GM18861 (cell line): ENCODE results near the gene DNAAF5.
"Not testable (repeated sequence)": the region's sequence is repeated elsewhere in the genome, so short reads cannot be mapped to it uniquely, and the experiment has no call there.

Experiments
- ATAC-seq: cut with Tn5 transposase; IDR thresholded peaks from one replicate; pipeline ENCODE4 v1.9.1; 2021; ENCODE audit not compliant: unreplicated experiment

The DNAAF5 gene

DNA sequence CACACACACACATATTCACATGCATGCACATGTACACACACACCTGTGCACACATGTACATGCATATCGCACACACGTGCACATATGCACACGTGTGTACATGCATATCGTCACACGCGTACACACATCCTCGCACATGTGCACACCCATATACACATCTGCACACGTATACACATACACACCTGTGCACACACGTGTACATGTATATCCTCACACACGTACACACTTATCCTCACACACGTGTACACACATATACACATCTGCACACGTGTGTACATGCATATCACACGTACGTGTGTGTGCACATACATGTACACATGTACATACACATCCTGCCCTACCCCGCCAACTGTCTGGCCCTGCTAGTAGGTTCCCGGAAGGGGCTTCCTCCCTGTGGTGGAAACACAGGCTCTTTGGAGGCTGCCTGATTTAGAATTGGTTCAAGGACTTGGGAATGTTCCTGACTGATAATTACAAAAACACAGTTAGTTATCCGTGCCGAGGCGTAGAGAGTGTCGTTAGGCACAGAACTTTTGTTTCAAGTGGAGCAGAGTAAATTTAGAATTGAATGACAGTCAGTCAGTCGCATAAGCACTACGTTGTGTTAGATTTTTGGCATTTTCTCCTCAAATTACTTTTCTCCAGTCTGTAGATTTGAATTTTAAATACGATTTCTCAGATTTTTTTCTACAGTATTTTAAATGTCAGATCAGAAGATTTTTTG is 19.1 kb downstream of the DNAAF5 start:
- no peak for ATAC-seq

DNA sequence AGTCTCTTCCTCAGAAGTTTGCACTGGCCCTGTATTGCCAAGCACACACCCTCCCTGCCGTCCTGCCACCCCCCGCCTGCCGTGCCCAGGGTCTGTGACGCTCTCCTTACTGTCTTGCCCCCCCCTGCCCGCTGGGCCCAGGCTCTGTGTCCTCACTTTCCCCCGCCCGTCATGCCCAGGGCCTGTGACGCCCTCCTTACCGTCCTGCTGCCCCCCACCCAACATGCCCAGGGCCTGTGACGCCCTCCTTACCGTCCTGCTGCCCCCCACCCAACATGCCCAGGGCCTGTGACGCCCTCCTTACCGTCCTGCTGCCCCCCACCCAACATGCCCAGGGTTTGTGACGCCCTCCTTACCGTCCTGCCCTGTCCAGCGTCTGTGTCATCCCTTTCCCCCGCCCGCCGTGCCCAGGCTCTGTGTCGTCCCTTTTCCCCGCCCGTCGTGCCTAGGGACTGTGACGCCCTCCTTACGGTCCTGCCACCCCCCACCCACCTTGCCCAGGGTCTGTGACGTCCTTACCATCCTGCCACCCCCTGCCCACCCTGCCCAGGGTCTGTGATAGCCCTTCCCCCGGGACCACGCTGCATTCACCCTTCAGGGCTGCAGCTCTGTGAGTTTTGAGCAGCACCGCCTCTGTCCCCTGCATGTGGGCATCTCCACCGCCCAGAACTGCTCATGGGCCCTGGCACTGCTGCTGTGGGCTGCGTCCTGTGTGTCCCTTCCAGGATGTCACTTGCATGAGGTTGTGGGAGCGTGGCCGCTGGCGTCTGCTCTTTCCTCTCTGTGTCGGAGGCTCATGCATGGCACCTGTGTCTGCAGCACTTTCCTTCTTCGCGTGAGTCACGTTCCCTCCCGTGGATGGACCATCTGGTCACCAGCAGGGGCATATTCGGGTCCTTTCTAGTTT is 19.9 kb downstream of the DNAAF5 start:
- ATAC-seq = no peak

DNA sequence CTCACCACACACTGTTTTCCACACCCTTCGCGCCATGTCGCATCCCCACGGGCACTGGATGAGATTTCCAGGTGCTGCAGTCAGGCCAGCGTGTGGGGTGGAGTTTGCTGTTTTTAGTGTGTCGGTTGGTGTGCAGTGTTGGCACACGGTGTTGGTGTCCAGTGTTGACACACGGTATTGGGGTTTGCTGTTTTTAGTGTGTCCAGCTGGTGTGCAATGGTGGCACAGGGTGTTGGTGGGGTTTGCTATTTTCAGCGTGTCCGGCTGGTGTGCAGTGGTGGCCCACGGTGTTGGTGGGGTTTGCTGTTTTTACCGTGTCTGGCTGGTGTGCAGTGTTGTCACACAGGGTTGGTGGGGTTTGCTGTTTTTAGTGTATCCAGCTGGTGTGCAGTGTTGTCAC is 20.7 kb downstream of the DNAAF5 start:
- ATAC-seq = no peak

DNA sequence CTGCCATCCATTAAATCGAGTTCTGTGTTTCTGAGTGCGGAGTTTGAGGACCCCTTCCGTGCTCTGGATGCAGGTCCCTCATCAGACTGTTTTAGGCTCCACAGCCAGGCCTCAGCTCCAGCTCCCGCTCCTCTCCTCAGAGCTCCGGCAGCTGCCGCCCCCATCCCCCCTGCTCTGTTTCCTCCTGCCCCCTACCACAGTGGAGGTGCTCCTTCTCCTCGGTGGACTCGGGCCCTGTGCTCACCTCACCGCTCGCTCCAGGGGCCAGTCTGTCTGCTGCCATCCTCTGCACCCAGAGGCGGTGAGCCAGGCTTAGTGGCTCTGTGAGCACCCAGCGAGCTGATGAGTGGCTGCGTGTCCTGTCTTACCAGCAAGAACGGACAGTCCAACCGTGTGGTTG is 21.9 kb downstream of the DNAAF5 start:
- no peak for ATAC-seq

DNA sequence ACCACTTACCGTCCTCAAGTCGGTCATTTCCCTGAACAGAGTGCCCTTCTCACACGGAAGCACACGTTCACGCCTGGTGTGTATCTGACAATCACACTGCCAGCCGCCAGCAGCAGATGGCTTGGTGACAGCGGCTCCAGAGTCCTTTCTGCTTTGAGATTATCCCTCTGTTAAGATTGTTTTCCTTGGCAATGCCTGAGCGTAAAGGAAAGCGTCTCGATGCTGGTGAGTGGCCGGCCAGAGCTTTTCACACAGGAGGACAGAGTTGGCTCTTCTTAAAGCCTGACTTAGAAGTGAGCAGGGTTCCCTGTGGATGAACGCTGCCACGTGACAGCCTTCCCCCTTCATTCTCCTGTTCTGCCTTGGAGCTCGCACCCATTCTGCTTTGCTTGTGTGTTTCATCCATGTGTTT is 22.6 kb downstream of the DNAAF5 start:
- ATAC-seq = no peak

DNA sequence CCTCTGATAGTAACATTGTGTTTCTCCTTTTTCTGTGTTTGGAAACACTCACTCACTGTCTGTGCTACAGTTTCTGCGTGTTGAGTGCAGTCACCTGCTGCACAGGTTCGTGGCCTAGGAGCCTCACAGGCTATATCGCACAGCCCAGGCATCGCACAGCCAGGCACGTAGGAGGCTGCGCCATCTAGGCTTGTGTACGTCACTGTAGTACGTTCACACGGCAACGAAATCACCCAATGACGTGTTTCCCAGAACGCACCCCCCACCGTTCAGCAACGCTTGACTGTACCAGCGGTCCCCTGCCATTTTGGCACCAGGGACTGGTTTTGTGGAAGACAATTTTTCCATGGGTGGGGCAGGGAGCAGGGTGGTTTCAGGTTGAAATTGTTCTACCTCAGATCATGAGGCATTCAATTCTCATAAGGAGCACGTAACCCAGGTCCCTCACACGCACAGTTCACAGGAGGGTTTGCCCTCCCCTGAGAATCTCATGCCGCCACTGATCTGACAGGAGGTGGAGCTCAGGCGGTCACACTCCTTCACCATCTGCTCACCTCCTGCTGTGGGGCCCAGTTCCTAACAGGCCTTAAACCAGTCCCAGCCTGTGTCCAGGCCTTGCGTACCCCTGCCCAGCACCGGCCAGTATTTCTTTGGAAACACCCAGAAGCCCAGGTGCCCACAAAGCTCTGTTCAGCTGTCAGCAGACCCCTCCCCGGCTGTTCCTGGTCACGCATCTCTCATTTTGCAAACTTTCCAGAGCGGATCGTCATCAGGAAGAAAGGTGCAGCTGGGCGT is 23.8 kb downstream of the DNAAF5 start:
- no peak for ATAC-seq

DNA sequence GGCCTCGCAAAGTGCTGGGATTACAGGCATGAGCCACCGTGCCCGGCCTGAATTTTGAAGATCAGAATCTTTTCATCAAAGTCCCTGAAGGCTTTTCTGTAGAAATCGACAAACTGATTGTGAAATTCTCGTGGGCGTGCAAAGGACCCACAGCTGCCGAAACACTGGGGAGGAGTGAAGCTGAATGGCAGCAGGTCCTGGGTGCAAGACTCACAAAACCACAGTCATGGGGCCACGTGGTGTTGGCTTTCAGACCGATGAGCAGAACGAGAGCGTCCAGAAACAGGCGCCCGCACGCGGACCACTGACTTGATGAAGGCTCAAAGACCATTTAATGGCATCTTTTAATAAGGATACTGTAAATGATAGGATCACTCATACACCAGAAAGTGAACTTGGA is 25.3 kb downstream of the DNAAF5 start:
- no peak for ATAC-seq

DNA sequence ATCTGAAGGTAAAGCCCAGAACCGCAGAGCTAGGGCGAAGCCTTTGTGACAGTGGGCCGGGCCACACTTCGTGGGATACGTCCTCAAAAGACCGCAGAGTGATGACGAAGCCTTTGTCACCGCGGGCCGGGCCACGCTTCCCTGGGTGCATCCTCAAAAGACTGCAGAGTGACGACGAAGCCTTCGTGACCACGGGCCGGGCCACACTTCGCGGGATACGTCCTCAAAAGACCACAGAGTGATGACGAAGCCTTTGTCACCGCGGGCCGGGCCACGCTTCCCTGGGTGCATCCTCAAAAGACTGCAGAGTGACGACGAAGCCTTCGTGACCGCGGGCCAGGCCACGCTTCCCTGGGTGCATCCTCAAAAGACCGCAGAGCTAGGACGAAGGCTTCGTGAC is 25.8 kb downstream of the DNAAF5 start:
- not testable (repeated sequence) for ATAC-seq

DNA sequence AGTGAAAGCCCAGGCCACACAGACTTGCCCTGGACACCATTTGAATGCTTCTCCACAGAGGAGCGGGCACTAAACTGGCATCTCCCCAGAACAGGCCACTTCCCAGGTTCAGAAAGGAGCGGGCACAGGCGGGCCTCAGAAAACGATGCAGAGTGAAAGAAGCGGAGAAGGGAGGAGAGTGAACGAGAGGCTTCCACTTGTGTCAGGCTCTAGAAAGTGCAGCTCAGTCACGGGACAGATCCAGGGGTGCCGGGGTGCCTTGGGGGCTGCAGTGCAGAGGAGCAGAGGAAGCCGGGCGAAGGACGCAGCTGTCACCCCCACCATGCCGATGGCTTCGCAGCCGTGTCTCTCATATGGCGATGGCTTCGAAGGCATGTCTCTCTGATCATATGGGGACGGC is 26.7 kb downstream of the DNAAF5 start:
- no peak for ATAC-seq

DNA sequence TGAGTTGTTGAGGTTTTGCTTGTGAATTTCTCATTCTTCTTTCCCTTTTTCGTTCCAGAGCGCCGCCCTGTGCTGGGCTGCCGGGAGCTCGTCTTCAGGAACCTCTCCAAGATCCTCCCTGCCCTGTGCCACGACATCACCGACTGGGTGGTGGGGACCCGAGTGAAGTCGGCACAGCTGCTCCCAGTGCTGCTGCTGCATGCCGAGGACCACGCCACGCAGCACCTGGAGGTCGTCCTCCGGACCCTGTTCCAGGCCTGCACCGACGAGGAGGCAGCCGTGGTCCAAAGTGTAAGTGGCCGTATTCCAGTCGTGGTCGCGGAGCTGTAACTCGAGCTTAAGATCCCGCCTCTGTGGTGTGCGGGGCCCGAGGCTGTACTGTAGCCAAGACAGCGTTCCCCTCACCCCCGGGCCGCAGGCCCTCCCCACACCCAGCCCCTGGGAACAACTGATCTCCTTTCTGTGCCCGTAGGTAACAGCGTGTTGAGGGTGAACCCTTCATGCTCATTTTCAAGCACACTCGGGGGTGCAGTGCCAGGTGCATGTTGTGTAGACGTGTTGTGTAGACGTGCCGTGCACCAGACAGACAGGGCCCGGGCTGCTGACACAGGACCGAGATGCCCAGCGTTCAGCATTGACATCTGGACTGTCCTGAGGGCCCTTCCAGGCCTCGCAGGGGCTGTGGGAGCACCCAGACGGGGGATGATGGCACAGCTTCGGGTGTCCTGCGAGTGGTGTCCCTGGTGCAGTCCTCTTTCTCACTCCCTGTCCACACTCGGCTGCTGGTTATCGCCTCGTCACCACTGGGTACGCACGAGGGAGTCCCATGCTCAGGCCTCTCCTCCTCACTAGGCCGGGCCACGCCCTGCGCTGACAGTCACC is 28.3 kb downstream of the DNAAF5 start:
- ATAC-seq = no peak

DNA sequence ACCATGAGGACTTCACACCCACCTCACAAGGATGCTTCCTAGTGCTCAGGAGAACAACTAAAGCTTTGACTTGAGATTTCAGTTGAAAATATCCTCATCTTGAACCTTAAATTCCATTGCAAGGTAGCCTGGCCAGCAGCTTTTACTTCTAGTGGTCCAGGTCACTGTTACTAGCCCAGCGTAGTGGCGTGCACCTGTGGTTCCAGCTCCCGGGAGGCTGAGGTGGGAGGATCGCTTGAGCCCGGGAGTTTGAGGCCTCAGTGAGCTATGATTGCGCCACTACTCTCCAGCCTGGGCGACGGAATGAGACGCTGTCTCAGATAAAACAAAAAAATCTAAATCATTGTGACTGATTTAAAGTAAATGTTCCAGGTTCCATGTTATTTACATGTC is 28.9 kb downstream of the DNAAF5 start:
- no peak for ATAC-seq

DNA sequence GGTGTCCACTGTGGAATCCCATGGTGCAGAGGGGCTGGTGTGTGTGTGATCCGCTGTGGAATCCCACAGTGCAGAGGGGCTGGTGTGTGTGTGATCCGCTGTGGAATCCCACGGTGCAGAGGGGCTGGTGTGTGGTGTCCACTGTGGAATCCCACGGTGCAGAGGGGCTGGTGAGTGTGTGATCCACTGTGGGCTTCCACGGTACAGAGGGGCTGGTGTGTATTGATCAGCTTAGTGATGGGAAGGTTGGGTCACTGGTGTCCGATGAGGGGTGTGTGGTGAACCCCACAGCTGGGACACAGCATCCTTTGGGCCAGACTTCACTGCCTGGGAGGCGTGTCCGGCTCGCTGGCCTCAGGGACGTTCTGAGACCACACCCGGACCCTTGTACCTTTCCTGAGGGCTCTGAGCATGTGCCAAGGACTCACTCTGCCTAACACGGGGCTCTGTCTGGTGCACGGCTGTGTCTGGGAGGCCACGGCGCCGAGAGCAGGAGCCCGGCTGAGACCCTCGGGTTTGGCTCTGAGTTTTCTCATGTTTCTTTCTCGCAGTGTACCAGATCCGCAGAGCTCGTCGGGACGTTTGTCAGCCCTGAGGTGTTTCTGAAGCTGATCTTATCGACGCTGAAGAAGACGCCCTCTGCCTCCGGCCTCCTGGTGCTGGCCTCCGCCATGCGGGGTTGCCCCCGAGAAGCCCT is 29.9 kb downstream of the DNAAF5 start:
- ATAC-seq = no peak

DNA sequence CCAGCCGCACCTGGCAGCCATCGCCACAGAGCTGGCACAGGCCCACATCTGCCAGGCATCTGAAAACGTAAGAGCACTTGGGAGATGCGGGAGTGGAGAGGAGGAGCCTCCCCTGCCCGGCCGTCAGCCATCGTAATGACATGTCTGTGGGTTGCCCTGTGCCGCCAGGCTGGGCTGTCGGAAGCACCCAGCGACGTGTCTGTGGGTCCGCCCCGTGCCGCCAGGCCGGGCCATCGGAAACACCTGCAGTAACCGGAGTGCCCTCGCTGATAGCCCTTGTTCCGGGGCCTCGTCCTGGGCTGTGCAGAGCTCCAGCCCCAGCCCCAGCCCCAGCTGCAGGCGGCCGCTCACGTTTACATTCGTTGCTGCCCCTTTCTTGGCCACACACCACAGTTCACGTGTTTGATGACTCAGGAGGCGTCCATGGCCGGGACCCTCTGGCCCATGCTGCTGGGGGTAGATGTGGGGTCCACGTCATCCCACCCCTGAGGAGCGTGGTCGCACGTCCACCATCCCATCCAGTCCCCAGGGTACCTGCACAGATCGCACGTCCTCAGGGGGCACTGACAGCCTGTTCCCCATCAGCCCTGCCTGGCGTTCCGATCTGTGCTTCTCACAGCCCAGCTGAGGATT is 30.5 kb downstream of the DNAAF5 start:
- ATAC-seq = no peak

DNA sequence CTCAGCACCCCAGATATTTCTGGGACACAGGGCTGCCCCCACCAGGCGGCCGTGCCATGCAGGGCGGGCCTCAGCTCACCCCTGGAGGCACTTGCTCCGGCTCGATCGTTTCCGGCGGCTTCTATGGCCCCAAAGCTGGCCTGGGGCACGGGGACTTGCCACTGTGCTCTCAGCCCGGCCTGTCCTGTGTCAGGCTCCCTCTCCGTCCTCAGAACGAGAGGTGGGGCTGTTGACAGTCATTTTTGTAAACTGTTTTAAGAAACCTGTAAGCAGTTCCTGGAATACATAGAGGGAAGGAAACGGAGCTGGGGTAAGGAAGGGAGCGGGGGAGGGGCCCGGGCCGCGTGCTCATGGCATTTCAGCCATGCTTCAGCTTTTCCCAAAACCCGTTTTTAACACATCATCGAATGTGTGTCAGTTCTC is 31.3 kb downstream of the DNAAF5 start:
- no peak for ATAC-seq

DNA sequence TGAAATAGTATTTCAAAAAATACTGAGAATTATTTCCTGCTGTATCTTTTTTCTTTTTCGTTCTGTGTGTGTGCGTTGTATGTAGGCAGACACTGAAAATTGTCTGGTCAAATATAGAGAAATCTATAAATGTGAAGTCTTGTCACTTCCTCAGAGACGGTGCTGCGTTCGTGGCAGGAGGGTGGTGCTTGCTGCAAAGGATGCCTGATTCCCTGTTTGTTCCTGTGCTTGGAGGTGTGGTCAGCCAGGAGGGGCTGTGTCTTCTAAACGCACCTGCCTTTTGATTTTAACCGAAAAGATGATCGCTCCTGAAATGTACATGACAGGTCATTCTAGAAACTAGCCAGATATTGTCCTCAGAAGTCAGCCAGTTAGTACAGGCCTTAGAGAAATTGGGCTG is 33.1 kb downstream of the DNAAF5 start:
- ATAC-seq = no peak

DNA sequence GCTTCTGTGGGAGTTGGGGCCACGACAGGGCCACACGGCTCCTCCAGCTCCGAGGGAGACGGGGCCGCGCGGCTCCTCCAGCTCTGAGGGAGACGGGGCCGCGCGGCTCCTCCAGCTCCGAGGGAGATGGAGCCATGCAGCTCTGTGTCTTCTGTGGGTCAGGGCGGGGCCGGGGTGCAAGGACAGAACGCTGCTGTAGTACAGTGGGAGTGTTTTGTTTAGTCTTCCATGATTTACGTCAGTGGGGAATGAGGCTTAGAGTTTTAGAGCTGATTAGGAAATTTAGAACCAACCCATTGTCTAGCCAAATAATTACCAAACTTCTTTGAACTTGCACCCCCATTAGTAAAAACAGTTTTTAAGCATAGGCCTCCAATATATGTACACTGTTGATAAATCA is 33.5 kb downstream of the DNAAF5 start:
- no peak for ATAC-seq

DNA sequence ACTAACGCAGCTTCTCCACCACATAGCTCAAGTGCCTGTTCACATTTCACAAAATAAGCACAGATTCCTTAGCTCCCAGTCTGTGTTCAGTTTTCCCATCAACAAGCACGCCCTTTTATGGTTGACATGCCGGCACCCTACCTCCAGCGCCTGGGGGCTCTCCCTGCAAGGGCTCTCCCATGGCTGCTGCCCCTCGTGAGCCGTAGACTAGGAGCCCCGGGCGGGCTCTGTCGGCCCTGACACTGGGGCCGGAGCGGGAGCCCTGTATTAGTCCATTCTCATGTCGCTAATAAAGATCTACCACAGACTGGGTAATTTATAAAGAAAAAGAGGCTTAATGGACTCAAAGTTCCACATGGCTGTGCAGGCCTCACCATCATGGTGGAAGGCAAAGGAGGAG is 34.6 kb downstream of the DNAAF5 start:
- ATAC-seq = no peak

DNA sequence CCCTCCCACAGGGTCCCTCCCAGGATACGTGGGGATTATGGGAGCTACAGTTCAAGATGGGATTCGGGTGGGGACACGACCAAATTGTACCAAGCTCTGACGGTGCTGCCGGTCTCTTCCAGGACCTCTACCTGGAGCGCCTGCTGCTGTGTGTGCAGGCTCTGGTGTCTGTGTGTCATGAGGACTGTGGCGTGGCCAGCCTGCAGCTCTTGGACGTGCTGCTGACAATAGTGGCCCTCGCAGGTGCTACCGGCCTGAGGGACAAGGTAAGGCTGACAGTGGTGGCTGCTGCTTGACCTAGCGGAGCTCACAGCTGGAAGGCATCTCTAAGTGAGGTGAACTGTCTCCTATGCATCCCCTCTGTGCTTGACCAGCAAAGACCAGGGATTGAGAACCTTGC is 35.1 kb downstream of the DNAAF5 start:
- ATAC-seq = no peak

DNA sequence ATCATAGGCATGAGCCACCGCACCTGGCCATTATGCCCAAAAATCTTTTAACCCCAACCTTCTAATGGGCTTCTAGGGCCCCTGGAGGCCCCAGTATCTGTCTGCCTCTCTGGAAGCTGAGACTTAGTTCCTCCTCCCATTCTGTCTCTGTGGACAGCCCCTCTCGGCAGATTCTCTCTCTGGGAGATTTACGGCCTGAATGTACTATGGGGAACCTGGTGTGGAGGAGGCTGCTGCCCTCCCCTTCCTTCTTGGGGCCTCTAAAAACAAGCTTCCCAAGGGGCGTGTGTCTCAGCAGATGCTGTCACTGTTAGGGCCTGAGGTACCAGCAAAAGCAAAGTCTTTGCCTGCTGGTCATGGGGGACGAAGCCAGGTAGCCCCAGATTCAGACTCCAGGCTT is 36.4 kb downstream of the DNAAF5 start:
- ATAC-seq = no peak

DNA sequence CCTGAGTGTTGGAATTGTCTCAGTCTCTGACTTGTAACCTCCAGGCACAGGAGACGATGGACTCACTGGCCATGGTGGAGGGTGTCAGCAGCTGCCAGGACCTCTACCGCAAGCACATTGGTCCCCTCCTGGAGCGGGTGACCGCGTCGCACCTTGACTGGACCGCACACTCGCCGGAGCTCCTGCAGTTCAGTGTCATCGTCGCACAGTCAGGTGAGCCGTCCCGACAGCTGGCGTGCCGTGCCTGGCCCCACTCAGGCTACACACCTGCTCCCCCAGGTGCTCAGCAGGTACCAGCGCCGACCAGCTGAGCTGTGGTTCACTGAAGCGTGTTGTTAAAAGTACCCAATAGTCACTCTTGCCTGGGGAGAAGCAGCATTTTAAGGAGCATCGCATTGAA is 37.3 kb downstream of the DNAAF5 start:
- no peak for ATAC-seq
